Colonic mucosa (tissue), 4 donors: ENCODE measurements around the gene AFF1. TPM values are rescaled to one million over a fixed set of nuclear protein-coding genes. Genes with fewer than 3 reads are reported as not detected.
"Not testable (repeated sequence)": the region's sequence is repeated elsewhere in the genome, so short reads cannot be mapped to it uniquely, and the experiment has no call there.

Source experiments
- DNase-seq: peaks from one replicate; pipeline ENCODE4 v3.0.0-alpha.2; 2020
- H3K27ac ChIP-seq: fragments of 200-600 bp; one replicate; pipeline ENCODE4 v1.8.0; 2021
- H3K27me3 ChIP-seq: fragments of 200-600 bp; one replicate; pipeline ENCODE4 v1.8.0; 2021
- H3K36me3 ChIP-seq: fragments of 200-600 bp; one replicate; pipeline ENCODE4 v1.8.0; 2021
- H3K4me1 ChIP-seq: fragments of 200-600 bp; one replicate; pipeline ENCODE4 v1.8.0; 2021; ENCODE audit warnings: mild to moderate bottlenecking
- H3K4me3 ChIP-seq: fragments of 200-600 bp; one replicate; pipeline ENCODE4 v1.8.0; 2021
- H3K9ac ChIP-seq, 2 donors: one replicate each; pipeline ENCODE4 v1.7.0; 2013; ENCODE audit warnings: control low read depth in 2 of 2, low read depth in 2 of 2, low read length in 2 of 2
- H3K9me3 ChIP-seq: fragments of 200-600 bp; one replicate; pipeline ENCODE4 v1.8.0; 2021
- CTCF ChIP-seq: fragments of 200-600 bp; IDR thresholded peaks from one replicate; pipeline ENCODE4 v1.8.0; 2022; ENCODE audit warnings: antibody characterized with exemption, mild to moderate bottlenecking
- intact Hi-C: fragments of 100-400 bp; cut with DNase I; formaldehyde crosslinking; loops from one replicate; pipeline ENCODE4 v1.14.1; 2022
- total RNA-seq, 2 donors: library from RNA; stranded (reverse); fragmentation: NEBNext Ultra II Directional in 1 of 2; extraction: Animal tissue kit (Norgen Biotek cat#: 25700) in 1 of 2; gene quantifications; one replicate each; pipeline ENCODE4 v1.2.1, GENCODE V29; 2021
- donor health status: healthy.
- donor health status: DM: no; HTN: no; CAD: no.
- donor health status: DM: no; HTN: no; CAD: no.

AFF1 gene
- total RNA-seq, 2 donors from 2014 or later = 73.5 to 104 TPM

GRCh38 chr4:87071401-87071800 lies 136.6 kb downstream of the AFF1 start:
- TF ChIP-seq CTCF = no peak
- intact Hi-C loops = no loop called here
- Histone ChIP-seq H3K9me3 (no peaks in the 10 kb centered on the region), H3K4me3 (no peak overlapping the region), H3K9ac (no peak overlapping the region), H3K27ac (no peak overlapping the region), H3K36me3 (no peaks in the 10 kb centered on the region), H3K27me3 (no peaks in the 10 kb centered on the region), H3K4me1 (peaks cover 23% of the 10 kb centered on the region)
- DNase-seq = peak; percentile 46

GRCh38 chr4:87072545-87072944 lies 137.7 kb downstream of the AFF1 start:
- H3K36me3 ChIP-seq, DNase-seq, H3K9ac ChIP-seq, H3K9me3 ChIP-seq, H3K4me3 ChIP-seq, intact Hi-C loops, H3K27me3 ChIP-seq: not testable (repeated sequence)
- Histone ChIP-seq H3K4me1 (peaks cover 21% of the 10 kb centered on the region), H3K27ac (peak overlapping the region; percentile 48)

GRCh38 chr4:87073199-87074120 lies 138.6 kb downstream of the AFF1 start:
- peak overlapping the region; percentile 48 for H3K27ac ChIP-seq
- intact Hi-C loops = no loop called here
- H3K36me3 ChIP-seq = no peaks in the 10 kb centered on the region
- H3K4me3 ChIP-seq = no peak overlapping the region
- H3K4me1 ChIP-seq = peaks cover 21% of the 10 kb centered on the region
- H3K27me3 ChIP-seq = no peaks in the 10 kb centered on the region
- no peak overlapping the region for H3K9ac ChIP-seq
- DNase-seq = peak; percentile 59
- TF ChIP-seq CTCF = no peak
- no peaks in the 10 kb centered on the region for H3K9me3 ChIP-seq

GRCh38 chr4:87074121-87074488 lies 139.3 kb downstream of the AFF1 start:
- peak overlapping the region; percentile 48 for H3K27ac ChIP-seq
- TF ChIP-seq CTCF = no peak
- H3K9ac ChIP-seq = no peak overlapping the region
- no peaks in the 10 kb centered on the region for H3K36me3 ChIP-seq
- no peak overlapping the region for H3K4me3 ChIP-seq
- no peaks in the 10 kb centered on the region for H3K27me3 ChIP-seq
- H3K9me3 ChIP-seq = no peaks in the 10 kb centered on the region
- H3K4me1 ChIP-seq = peaks cover 21% of the 10 kb centered on the region
- intact Hi-C loops = no loop called here
- DNase-seq = no peak

- Histone ChIP-seq H3K27me3 (no peaks in the 10 kb centered on the region), H3K36me3 (no peaks in the 10 kb centered on the region), H3K4me3 (no peak overlapping the region), H3K9me3 (no peaks in the 10 kb centered on the region), H3K9ac (no peak overlapping the region), H3K27ac (no peak overlapping the region), H3K4me1 (peaks cover 22% of the 10 kb centered on the region)
- DNase-seq = no peak
- TF ChIP-seq CTCF = no peak
- intact Hi-C loops = no loop called here
These were observed 141.1 kb downstream of the AFF1 start for GRCh38 chr4:87075876-87076275.

GRCh38 chr4:87076690-87077358 lies 142.0 kb downstream of the AFF1 start:
- Histone ChIP-seq H3K36me3 (no peaks in the 10 kb centered on the region), H3K27ac (peak overlapping the region; percentile 3), H3K9me3 (no peaks in the 10 kb centered on the region), H3K27me3 (no peaks in the 10 kb centered on the region), H3K9ac (no peak overlapping the region), H3K4me3 (no peak overlapping the region), H3K4me1 (peaks cover 20% of the 10 kb centered on the region)
- no peak for TF ChIP-seq CTCF
- no peak for DNase-seq
- intact Hi-C loops = no loop called here
